ENCODE measurements around the gene EEF1AKMT3. TPM values are rescaled to one million over a fixed set of nuclear protein-coding genes. Genes with fewer than 3 reads are reported as not detected.

EEF1AKMT3 gene
- total RNA-seq, 3 donors from 2014 or later (not counting 1 experiment from before 2014, with no cell fraction given), result 1.3 to 2.6 (median 2.2) TPM

GRCh38 chr12:57739387-57739786 is 33.0 kb upstream of the EEF1AKMT3 start:
- WGBS (ENCODE audit: insufficient coverage), result 93% methylated on average over 7 of the region's 7 CpGs
- Mint-ChIP-seq H3K36me3 (peaks cover 6% of the 10 kb centered on the region), H3K9me3 (no peaks in the 10 kb centered on the region), H3K4me3 (peak overlapping the region; percentile 79), H3K4me1 (peaks cover 52 to 58% of the 10 kb centered on the region in 2 donors), H3K27me3 (ENCODE audit: low read depth in 2 of 2) (no peaks in the 10 kb centered on the region), H3K27ac (peak overlapping the region; percentile 85 to 93)
- peaks cover 43% of the 10 kb centered on the region for H3K4me1 ChIP-seq (ENCODE audit: control insufficient read depth, insufficient read depth, low read length)
- peaks cover 33% of the 10 kb centered on the region for H3K36me3 ChIP-seq (ENCODE audit: control insufficient read depth, insufficient read depth, low read length)
- H3K9me3 ChIP-seq (ENCODE audit: control insufficient read depth, insufficient read depth, low read length), result no peaks in the 10 kb centered on the region
- intact Hi-C loops (cut with micrococcal nuclease), result no loop called here
- ATAC-seq (no peak), DNase-seq (no peak)
- TF ChIP-seq CTCF (IDR thresholded peaks at IDR 0.05), result no peak
- peak overlapping the region; percentile 89 for H3K27ac ChIP-seq (ENCODE audit: low read length)
- H3K4me3 ChIP-seq (ENCODE audit: low read length), result no peak overlapping the region
- no peaks in the 10 kb centered on the region for H3K27me3 ChIP-seq (ENCODE audit: control insufficient read depth, insufficient read depth, low read length)

- peak overlapping the region; percentile 89 for H3K27ac ChIP-seq (ENCODE audit: low read length)
- H3K36me3 ChIP-seq (ENCODE audit: control insufficient read depth, insufficient read depth, low read length), result peaks cover 27% of the 10 kb centered on the region
- DNase-seq, result no peak
- 83% methylated on average over 9 of the region's 10 CpGs for WGBS (ENCODE audit: insufficient coverage)
- Mint-ChIP-seq H3K27me3 (ENCODE audit: low read depth in 2 of 2) (no peaks in the 10 kb centered on the region), H3K9me3 (no peaks in the 10 kb centered on the region), H3K4me3 (peak overlapping the region; percentile 79), H3K36me3 (no peaks in the 10 kb centered on the region), H3K27ac (peak overlapping the region; percentile 93 to 96), H3K4me1 (peaks cover 52 to 58% of the 10 kb centered on the region in 2 donors)
- no peak for ATAC-seq
- intact Hi-C loops (cut with micrococcal nuclease), result loop anchor here (5.0 kb wide), 2 partner anchors 148 to 263 kb away; partner anchors contain the start of genes ARHGAP9 and PIP4K2C
- no peak for TF ChIP-seq CTCF (IDR thresholded peaks at IDR 0.05)
- H3K9me3 ChIP-seq (ENCODE audit: control insufficient read depth, insufficient read depth, low read length), result no peaks in the 10 kb centered on the region
- H3K4me1 ChIP-seq (ENCODE audit: control insufficient read depth, insufficient read depth, low read length), result peaks cover 46% of the 10 kb centered on the region
- no peaks in the 10 kb centered on the region for H3K27me3 ChIP-seq (ENCODE audit: control insufficient read depth, insufficient read depth, low read length)
- peak overlapping the region; percentile 62 for H3K4me3 ChIP-seq (ENCODE audit: low read length)
These were observed 32.4 kb upstream of the EEF1AKMT3 start for GRCh38 chr12:57739914-57740538.

GRCh38 chr12:57740656-57741412 is 31.6 kb upstream of the EEF1AKMT3 start:
- no peak for TF ChIP-seq CTCF (IDR thresholded peaks at IDR 0.05)
- Mint-ChIP-seq H3K9me3 (no peaks in the 10 kb centered on the region), H3K4me1 (peaks cover 57 to 60% of the 10 kb centered on the region in 2 donors), H3K27me3 (ENCODE audit: low read depth in 2 of 2) (no peaks in the 10 kb centered on the region), H3K4me3 (peak overlapping the region; percentile 96), H3K27ac (peak overlapping the region; percentile 93 to 96), H3K36me3 (no peaks in the 10 kb centered on the region)
- H3K36me3 ChIP-seq (ENCODE audit: control insufficient read depth, insufficient read depth, low read length), result peaks cover 23% of the 10 kb centered on the region
- H3K4me1 ChIP-seq (ENCODE audit: control insufficient read depth, insufficient read depth, low read length), result peaks cover 54% of the 10 kb centered on the region
- no peaks in the 10 kb centered on the region for H3K27me3 ChIP-seq (ENCODE audit: control insufficient read depth, insufficient read depth, low read length)
- intact Hi-C loops (cut with micrococcal nuclease), result loop anchor here (5.0 kb wide), 2 partner anchors 149 to 264 kb away; partner anchors contain the start of genes ARHGAP9 and PIP4K2C
- H3K9me3 ChIP-seq (ENCODE audit: control insufficient read depth, insufficient read depth, low read length), result no peaks in the 10 kb centered on the region
- peak overlapping the region; percentile 62 for H3K4me3 ChIP-seq (ENCODE audit: low read length)
- peak overlapping the region; percentile 89 for H3K27ac ChIP-seq (ENCODE audit: low read length)
- peak; percentile 70 to 93 for DNase-seq
- ATAC-seq, result peak; percentile 42 to 69 (median 59)
- 21% methylated on average over 5 of the region's 5 CpGs for WGBS (ENCODE audit: insufficient coverage)

Measured in natural killer cell (primary cell).